GM18511 (cell line): ENCODE measurements around the gene RDM1.

ENCODE experiments used
- ATAC-seq: cut with Tn5 transposase; IDR thresholded peaks from one replicate; pipeline ENCODE4 v1.9.1; 2021; ENCODE audit warnings: mild to moderate bottlenecking, moderate library complexity; ENCODE audit not compliant: unreplicated experiment

Gene RDM1

GRCh38 chr17:35875072-35875799 is 55.3 kb downstream of the RDM1 start:
- ATAC-seq = no peak

GRCh38 chr17:35872196-35872980 is 58.2 kb downstream of the RDM1 start:
- no peak for ATAC-seq

DNA sequence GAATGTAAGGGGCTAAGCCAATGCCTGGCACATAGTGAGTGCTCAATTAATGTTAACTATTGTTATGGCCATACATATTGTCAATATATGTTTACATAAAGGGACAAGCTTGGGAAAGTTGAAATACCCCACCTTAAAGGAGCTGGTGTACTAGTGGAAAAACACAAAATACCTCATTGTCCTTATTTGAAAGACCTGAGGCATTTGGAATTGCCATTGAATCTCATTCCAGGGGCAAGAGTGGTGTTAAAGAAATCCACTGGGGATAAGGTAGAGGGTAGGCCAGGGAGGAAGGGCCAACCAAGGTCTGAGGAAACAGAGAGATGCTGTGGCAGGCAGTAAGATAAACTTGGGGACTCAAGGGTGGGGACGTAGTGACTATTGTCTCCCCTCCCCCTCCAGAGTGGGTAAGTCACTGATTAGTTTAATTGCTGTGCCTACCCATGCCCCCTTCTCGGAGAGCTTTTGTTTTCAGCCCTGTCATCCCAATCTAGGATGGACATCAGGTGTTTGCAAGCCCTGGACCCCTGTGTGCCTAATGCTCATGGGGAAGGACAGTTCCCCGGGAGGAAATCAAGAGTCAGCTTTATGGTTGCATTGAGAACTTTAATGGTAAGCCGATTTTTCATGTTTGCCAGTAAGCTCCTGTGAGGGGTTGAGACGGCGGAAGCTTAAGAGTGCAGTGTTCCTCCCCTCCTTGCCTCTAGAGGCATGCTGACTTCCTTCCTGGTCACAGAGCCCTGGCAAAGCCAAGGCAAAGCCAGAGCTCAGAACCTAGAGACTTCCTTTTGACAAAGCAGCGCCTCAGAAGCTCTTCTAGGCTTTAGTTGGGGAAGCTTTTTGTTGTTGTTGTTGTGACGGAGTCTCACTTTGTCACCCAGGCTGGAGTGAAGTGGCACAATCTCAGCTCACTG is 59.4 kb downstream of the RDM1 start:
- ATAC-seq = no peak

DNA sequence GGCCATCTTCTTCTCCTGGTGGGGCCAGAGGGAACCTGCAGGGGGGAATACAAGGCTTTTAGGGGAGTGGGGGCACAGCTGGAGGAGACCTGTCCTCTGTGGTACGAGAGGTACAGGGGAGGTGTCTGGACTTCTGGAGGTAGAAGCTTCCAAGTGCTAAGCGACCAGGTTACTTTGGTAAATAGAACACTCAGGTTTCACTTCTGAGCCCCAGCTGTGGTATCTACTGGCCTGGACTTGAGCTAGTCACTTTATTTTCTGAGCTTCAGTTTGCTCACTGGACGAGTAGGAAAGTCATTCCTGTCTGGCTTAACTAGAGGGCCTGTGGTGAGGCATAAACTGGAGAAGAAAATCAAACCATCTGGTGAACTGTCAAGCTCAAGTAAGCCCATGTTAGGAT is 61.8 kb downstream of the RDM1 start, which contains the start of gene HEATR9:
HEATR9 (minus strand) TSS at position 155 of the 400 bp plus-strand sequence; CDS start at position 6, 149 bp downstream.
- no peak for ATAC-seq
